ENCODE data around the gene CST8. TPM values are rescaled to one million over a fixed set of nuclear protein-coding genes. Genes with fewer than 3 reads are reported as not detected.

Gene CST8
- polyA plus RNA-seq, 1 donor (not counting 4 experiments of a cell fraction or from before 2014, with no cell fraction given) = not detected

- Histone ChIP-seq H3K9me3 (ENCODE audit: control insufficient read depth, low read depth, low read length) (no peaks in the 10 kb centered on the region), H3K9ac (ENCODE audit: control insufficient read depth, extremely low read depth, insufficient read depth, low read length) (no peak overlapping the region), H3K4me2 (ENCODE audit: control insufficient read depth, extremely low read depth, insufficient read depth, low read depth, low read length) (no peak overlapping the region), H3K27me3 (ENCODE audit: control insufficient read depth, extremely low read depth, insufficient read depth, low read length) (no peaks in the 10 kb centered on the region), H3K9me1 (ENCODE audit: control insufficient read depth, extremely low read depth, insufficient read depth, low read length) (no peaks in the 10 kb centered on the region), H4K20me1 (ENCODE audit: control insufficient read depth, extremely low read depth, insufficient read depth, low read length) (no peaks in the 10 kb centered on the region), H3K36me3 (ENCODE audit: control insufficient read depth in 2 of 2, extremely low read depth in 1 of 2, insufficient read depth in 2 of 2, low read length in 2 of 2) (no peaks in the 10 kb centered on the region), H3K27ac (ENCODE audit: control insufficient read depth, insufficient read depth, low read length) (no peak overlapping the region), H3K4me1 (ENCODE audit: control insufficient read depth, extremely low read depth, insufficient read depth, low read length) (peaks cover 10% of the 10 kb centered on the region), H2AFZ (ENCODE audit: control insufficient read depth, low read length) (no peak overlapping the region), H3K79me2 (ENCODE audit: control insufficient read depth, insufficient read depth, low read length) (no peaks in the 10 kb centered on the region), H3K4me3 (ENCODE audit: control insufficient read depth in 2 of 3, extremely low read depth in 1 of 3, insufficient read depth in 2 of 3, low read depth in 1 of 3, low read length in 3 of 3) (no peak overlapping the region)
- FAIRE-seq (no peak), DNase-seq (ENCODE audit: low read depth, low spot score) (no peak)
- TF ChIP-seq EZH2 (IDR thresholded peaks at IDR 0.05; ENCODE audit: low read length) (no peak), CTCF (optimal IDR thresholded peaks at IDR 0.05 in 1 of 3, IDR thresholded peaks at IDR 0.05 in 1 of 3, conservative IDR thresholded peaks at IDR 0.05 in 1 of 3; ENCODE audit: extremely low read depth in 1 of 3, insufficient read depth in 2 of 3, low read length in 3 of 3) (no peak)
- dilution Hi-C loops (cut with MboI; ENCODE audit: extremely low pct_ligation_motif_present, low sequenced_read_pairs) = no loop called here
Measured at GRCh38 chr20:23544133-23544532, 53.2 kb downstream of the CST8 start.

Small RNA genes lying within 50 kb of the gene (small RNA-seq; reads per million reads assigned to genes)
- gene RF00019 (ENCODE audit: insufficient read length in 3 of 3, low read depth in 3 of 3, low replicate concordance in 1 of 3) = 0 reads per million in 3 experiments

Other genes starting within 250 kb of the CST8 start
- 22.1 to 30.6 TPM (median 25.8 TPM) in 3 replicates for gene NXT1, start 140.3 kb upstream of the CST8 start, polyA plus RNA-seq
- gene GZF1, start 128.9 kb upstream of the CST8 start, polyA plus RNA-seq = 9.8 to 12.4 TPM (median 11.7 TPM) in 3 replicates
- gene NAPB, start 69.6 kb upstream of the CST8 start, polyA plus RNA-seq = 3.7 to 11.6 TPM (median 9.5 TPM) in 3 replicates
- gene CSTL1, start 51.4 kb upstream of the CST8 start, polyA plus RNA-seq = not detected in 3 replicates
- not detected in 3 replicates for gene CST11, start 38.2 kb upstream of the CST8 start, polyA plus RNA-seq
- gene CST9L, start 77.4 kb downstream of the CST8 start, polyA plus RNA-seq = not detected in 3 replicates
- not detected in 3 replicates for gene CST9, start 114.8 kb downstream of the CST8 start, polyA plus RNA-seq
- gene CST3, start 146.8 kb downstream of the CST8 start, polyA plus RNA-seq = 193 to 339 TPM (median 194 TPM) in 3 replicates
- not detected in 3 replicates for gene CST4, start 197.9 kb downstream of the CST8 start, polyA plus RNA-seq

All from keratinocyte (primary cell).